ENCODE data around the gene DLG2.

DNA sequence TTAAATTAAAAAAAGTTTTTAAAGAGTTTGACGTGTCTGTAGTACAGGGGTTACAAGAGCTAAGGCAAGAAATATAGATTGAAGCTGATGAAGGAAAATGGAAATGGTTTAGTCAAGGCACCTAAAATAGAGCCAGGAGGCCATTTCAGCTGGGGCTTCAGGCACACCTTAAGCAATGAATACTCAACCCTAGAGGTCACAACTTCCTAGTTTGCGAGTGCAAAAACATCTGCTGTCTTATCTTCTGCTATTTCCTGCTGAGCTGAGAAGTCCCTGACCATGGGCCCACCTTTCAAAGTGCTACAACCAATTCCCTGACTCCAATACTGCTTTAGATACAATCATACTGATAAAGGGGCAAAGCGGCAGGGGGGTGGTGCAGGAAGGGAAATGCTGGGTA, 87.4 kb downstream of the DLG2 start:
- TF ChIP-seq, protein P1, sequence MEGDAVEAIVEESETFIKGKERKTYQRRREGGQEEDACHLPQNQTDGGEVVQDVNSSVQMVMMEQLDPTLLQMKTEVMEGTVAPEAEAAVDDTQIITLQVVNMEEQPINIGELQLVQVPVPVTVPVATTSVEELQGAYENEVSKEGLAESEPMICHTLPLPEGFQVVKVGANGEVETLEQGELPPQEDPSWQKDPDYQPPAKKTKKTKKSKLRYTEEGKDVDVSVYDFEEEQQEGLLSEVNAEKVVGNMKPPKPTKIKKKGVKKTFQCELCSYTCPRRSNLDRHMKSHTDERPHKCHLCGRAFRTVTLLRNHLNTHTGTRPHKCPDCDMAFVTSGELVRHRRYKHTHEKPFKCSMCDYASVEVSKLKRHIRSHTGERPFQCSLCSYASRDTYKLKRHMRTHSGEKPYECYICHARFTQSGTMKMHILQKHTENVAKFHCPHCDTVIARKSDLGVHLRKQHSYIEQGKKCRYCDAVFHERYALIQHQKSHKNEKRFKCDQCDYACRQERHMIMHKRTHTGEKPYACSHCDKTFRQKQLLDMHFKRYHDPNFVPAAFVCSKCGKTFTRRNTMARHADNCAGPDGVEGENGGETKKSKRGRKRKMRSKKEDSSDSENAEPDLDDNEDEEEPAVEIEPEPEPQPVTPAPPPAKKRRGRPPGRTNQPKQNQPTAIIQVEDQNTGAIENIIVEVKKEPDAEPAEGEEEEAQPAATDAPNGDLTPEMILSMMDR (IDR thresholded peaks at IDR 0.05; ENCODE audit: insufficient read depth, low read depth, low read length) = no peak
- no peak for TF ChIP-seq EZH2 (IDR thresholded peaks at IDR 0.05; ENCODE audit: insufficient read depth, low read length)
